Upper lobe of left lung (tissue), 4 donors: ENCODE results near the gene MAK.

ENCODE experiments used
- CTCF ChIP-seq, 6 experiments: fragments of 450-650 bp in 4 of 6; fragments of 200-600 bp in 2 of 6; sonication (generic) in 2 of 6; IDR thresholded peaks; one replicate each; pipeline ENCODE4 v1.5.1; 2016 to 2019; ENCODE audit warnings: antibody characterized with exemption in 6 of 6
- POLR2A ChIP-seq, 4 donors: fragments of 450-650 bp; IDR thresholded peaks; one replicate each; pipeline ENCODE4 v1.5.1; 2016 to 2017; ENCODE audit warnings: antibody characterized with exemption in 4 of 4, mild to moderate bottlenecking in 2 of 4

- TF ChIP-seq CTCF (IDR thresholded peaks at IDR 0.05) (no peak), POLR2A (IDR thresholded peaks at IDR 0.05) (no peak)
These were observed 16.7 kb upstream of the MAK start for GRCh38 chr6:10854922-10855632.
